ENCODE data around the gene POLE3. TPM values are rescaled to one million over a fixed set of nuclear protein-coding genes. Genes with fewer than 3 reads are reported as not detected.
A peak's percentile ranks its signal among the peaks of the same experiment; 100 is the strongest.

POLE3 gene
- total and polyA plus RNA-seq, 9 of the 15 experiments (the other 6 are each of a cell fraction or from before 2014, with no cell fraction given), result 52.6 to 179 (median 110) TPM

GRCh38 chr9:113410207-113410864 is at the start of gene POLE3, which contains the start of gene C9orf43 (continued):
- peak; percentile 92 for TF ChIP-seq NBN (IDR thresholded peaks at IDR 0.05; ENCODE audit: low read depth)
- TF ChIP-seq ZNF124 (CRISPR knock-in tag; IDR thresholded peaks at IDR 0.05), result no peak
- TF ChIP-seq TEAD2 (tag; IDR thresholded peaks at IDR 0.05), result no peak
- no peak for TF ChIP-seq PRPF4 (IDR thresholded peaks at IDR 0.05; ENCODE audit: insufficient read depth, low read depth, low read length, poor library complexity, severe bottlenecking)
- TF ChIP-seq ZNF395 (CRISPR knock-in tag; IDR thresholded peaks at IDR 0.05), result peak; percentile 16; the same call in 1 of the 2 replicates
- TF ChIP-seq MCM7 (IDR thresholded peaks at IDR 0.05), result peak in 1 of 2 experiments; percentile 93; a peak in 1 of 4 replicates
- TF ChIP-seq NCOA2 (IDR thresholded peaks at IDR 0.05; ENCODE audit: partially characterized antibody in 2 of 2), result no peak
- TF ChIP-seq RFX1 (IDR thresholded peaks at IDR 0.05), result peak; percentile 85
- no peak for TF ChIP-seq ELK1 (CRISPR knock-in tag; IDR thresholded peaks at IDR 0.05)
- no peak for TF ChIP-seq ZNF3 (CRISPR knock-in tag; IDR thresholded peaks at IDR 0.05)
- peak; percentile 73 for TF ChIP-seq E2F8 (IDR thresholded peaks at IDR 0.05; ENCODE audit: low read depth, partially characterized antibody)
- peak; percentile 37; the same call in 1 of the 2 replicates for TF ChIP-seq MXI1 (IDR thresholded peaks at IDR 0.05; ENCODE audit: low read depth, low read length)
- TF ChIP-seq ZBTB34 (CRISPR knock-in tag; IDR thresholded peaks at IDR 0.05), result no peak
- peak; percentile 79 for TF ChIP-seq BHLHE40 (IDR thresholded peaks at IDR 0.05; ENCODE audit: low read length)
- no peak for TF ChIP-seq NUFIP1 (IDR thresholded peaks at IDR 0.05; ENCODE audit: partially characterized antibody)
- TF ChIP-seq GATA2 (CRISPR knock-in tag; IDR thresholded peaks at IDR 0.05), result no peak
- peak; percentile 81 for TF ChIP-seq NR2C1 (IDR thresholded peaks at IDR 0.05)
- peak; percentile 82 for TF ChIP-seq NR2C1 (tag; IDR thresholded peaks at IDR 0.05)
- TF ChIP-seq ZNF311 (CRISPR knock-in tag; IDR thresholded peaks at IDR 0.05), result no peak
- peak; percentile 71 for TF ChIP-seq HCFC1 (IDR thresholded peaks at IDR 0.05; ENCODE audit: low read depth, low read length)
- no peak for TF ChIP-seq SMARCB1 (IDR thresholded peaks at IDR 0.05; ENCODE audit: insufficient read length, low read depth)
- no peak for TF ChIP-seq IRF2 (CRISPR knock-in tag; IDR thresholded peaks at IDR 0.05)
- peak; percentile 94 for TF ChIP-seq KLF16 (IDR thresholded peaks at IDR 0.05)
- TF ChIP-seq NONO (IDR thresholded peaks at IDR 0.05; ENCODE audit: low read depth in 2 of 2, low read length in 1 of 2), result no peak; a peak in 1 of 4 replicates
